SU-DHL-6 (cell line): ENCODE measurements around the gene HORMAD2.

Source experiments
- H2AFZ ChIP-seq: fragments of 200-600 bp; sonication (generic); 2 replicates; pipeline ENCODE4 v1.6.1; 2014; ENCODE audit warnings: low read depth, mild to moderate bottlenecking, moderate library complexity, mixed read lengths, antibody characterized with exemption, low read length; ENCODE audit not compliant: severe bottlenecking
- H3F3A ChIP-seq: fragments of 200-600 bp; shearing (Covaris generic); 2 replicates; pipeline ENCODE4 v1.6.0; 2016; ENCODE audit warnings: antibody characterized with exemption, mild to moderate bottlenecking; ENCODE audit not compliant: insufficient read depth
- H3K27ac ChIP-seq: fragments of 200-600 bp; sonication (generic); 2 replicates; pipeline ENCODE4 v1.5.1; 2016; ENCODE audit warnings: low read depth, mild to moderate bottlenecking, low read length, moderate library complexity, mixed read lengths
- H3K27me3 ChIP-seq: fragments of 200-600 bp; sonication (generic), shearing (Covaris generic); 2 replicates; pipeline ENCODE4 v1.6.0; 2014; ENCODE audit warnings: mild to moderate bottlenecking, low read length
- H3K36me3 ChIP-seq: fragments of 200-600 bp; sonication (generic); 2 replicates; pipeline ENCODE4 v1.6.1; 2014; ENCODE audit warnings: mild to moderate bottlenecking, low read length, mixed read lengths
- H3K4me2 ChIP-seq: fragments of 300-600, 200-600 bp; shearing (Covaris generic), sonication (generic); 2 replicates; pipeline ENCODE4 v1.6.0; 2014; ENCODE audit warnings: low read length, low read depth, mild to moderate bottlenecking; ENCODE audit not compliant: poor library complexity, severe bottlenecking
- H3K4me3 ChIP-seq: fragments of 200-600 bp; sonication (generic); 2 replicates; pipeline ENCODE4 v1.5.1; 2014; ENCODE audit warnings: antibody characterized with exemption, low read length, mild to moderate bottlenecking, mixed read lengths; ENCODE audit not compliant: insufficient read depth, poor library complexity, severe bottlenecking
- H3K79me2 ChIP-seq: fragments of 200-600 bp; sonication (generic); 2 replicates; pipeline ENCODE4 v1.6.1; 2014; ENCODE audit warnings: mild to moderate bottlenecking, low read length, moderate library complexity; ENCODE audit not compliant: insufficient read depth
- H3K9ac ChIP-seq: fragments of 200-600 bp; sonication (generic); 2 replicates; pipeline ENCODE4 v1.7.0; 2014; ENCODE audit warnings: mild to moderate bottlenecking, low read length
- H3K9me2 ChIP-seq: fragments of 200-600 bp; sonication (generic); replicated peaks from 2 replicates; pipeline ENCODE4 v1.6.1; 2014; ENCODE audit warnings: low read length; ENCODE audit not compliant: insufficient read depth
- H3K9me3 ChIP-seq: fragments of 200-600 bp; sonication (generic); 2 replicates; pipeline ENCODE4 v1.6.1; 2014; ENCODE audit warnings: low read length, mixed read lengths; ENCODE audit not compliant: insufficient read depth
- H4K20me1 ChIP-seq: fragments of 200-600 bp; sonication (generic); 2 replicates; pipeline ENCODE4 v1.6.1; 2014; ENCODE audit warnings: low read depth, mild to moderate bottlenecking, antibody characterized with exemption, low read length, moderate library complexity, mixed read lengths
- EZH2phosphoT487 ChIP-seq: fragments of 200-600 bp; sonication (generic), shearing (Covaris generic); conservative IDR thresholded peaks from 2 replicates; pipeline ENCODE4 v1.6.1; 2018; ENCODE audit warnings: mild to moderate bottlenecking, antibody characterized with exemption, low read length, moderate library complexity, mixed read lengths
- TF ChIP-seq, protein P1 (sequence below): fragments of 200-600 bp; sonication (generic); IDR thresholded peaks from one replicate; pipeline ENCODE4 v1.5.1; 2017; ENCODE audit warnings: antibody characterized with exemption, mild to moderate bottlenecking, low read length, moderate library complexity; ENCODE audit not compliant: insufficient read depth, poor library complexity, severe bottlenecking

Gene HORMAD2

DNA sequence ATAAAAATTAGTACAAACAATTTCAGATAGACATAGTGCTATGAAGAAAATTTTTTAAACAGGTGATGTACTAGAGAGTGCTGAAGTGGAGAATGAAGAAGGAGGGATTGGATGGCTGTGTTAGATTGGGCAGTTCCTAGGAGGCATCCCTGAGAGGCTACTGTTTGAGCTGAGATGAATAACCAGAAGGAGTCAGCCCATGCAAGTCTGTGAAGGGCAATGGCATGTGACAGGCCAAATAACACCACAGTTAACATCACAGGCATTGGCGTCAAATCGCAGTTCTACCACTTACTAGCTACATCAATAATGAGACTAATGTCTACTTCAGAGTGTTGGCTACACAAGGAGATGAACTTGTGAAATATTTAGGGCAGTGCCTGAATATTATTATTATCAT is 35.4 kb downstream of the HORMAD2 start:
- Histone ChIP-seq H4K20me1 (no peaks in the 10 kb centered on the region), H3K9me2 (no peaks in the 10 kb centered on the region), H3K4me2 (no peak overlapping the region), H3K27me3 (no peaks in the 10 kb centered on the region), H3F3A (no peaks in the 10 kb centered on the region), H3K27ac (no peak overlapping the region), H3K4me3 (no peak overlapping the region), H3K36me3 (no peaks in the 10 kb centered on the region), H3K9me3 (no peaks in the 10 kb centered on the region), H3K79me2 (no peaks in the 10 kb centered on the region), H3K9ac (no peak overlapping the region), H2AFZ (no peak overlapping the region)
- TF ChIP-seq, protein P1, sequence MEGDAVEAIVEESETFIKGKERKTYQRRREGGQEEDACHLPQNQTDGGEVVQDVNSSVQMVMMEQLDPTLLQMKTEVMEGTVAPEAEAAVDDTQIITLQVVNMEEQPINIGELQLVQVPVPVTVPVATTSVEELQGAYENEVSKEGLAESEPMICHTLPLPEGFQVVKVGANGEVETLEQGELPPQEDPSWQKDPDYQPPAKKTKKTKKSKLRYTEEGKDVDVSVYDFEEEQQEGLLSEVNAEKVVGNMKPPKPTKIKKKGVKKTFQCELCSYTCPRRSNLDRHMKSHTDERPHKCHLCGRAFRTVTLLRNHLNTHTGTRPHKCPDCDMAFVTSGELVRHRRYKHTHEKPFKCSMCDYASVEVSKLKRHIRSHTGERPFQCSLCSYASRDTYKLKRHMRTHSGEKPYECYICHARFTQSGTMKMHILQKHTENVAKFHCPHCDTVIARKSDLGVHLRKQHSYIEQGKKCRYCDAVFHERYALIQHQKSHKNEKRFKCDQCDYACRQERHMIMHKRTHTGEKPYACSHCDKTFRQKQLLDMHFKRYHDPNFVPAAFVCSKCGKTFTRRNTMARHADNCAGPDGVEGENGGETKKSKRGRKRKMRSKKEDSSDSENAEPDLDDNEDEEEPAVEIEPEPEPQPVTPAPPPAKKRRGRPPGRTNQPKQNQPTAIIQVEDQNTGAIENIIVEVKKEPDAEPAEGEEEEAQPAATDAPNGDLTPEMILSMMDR: no peak

DNA sequence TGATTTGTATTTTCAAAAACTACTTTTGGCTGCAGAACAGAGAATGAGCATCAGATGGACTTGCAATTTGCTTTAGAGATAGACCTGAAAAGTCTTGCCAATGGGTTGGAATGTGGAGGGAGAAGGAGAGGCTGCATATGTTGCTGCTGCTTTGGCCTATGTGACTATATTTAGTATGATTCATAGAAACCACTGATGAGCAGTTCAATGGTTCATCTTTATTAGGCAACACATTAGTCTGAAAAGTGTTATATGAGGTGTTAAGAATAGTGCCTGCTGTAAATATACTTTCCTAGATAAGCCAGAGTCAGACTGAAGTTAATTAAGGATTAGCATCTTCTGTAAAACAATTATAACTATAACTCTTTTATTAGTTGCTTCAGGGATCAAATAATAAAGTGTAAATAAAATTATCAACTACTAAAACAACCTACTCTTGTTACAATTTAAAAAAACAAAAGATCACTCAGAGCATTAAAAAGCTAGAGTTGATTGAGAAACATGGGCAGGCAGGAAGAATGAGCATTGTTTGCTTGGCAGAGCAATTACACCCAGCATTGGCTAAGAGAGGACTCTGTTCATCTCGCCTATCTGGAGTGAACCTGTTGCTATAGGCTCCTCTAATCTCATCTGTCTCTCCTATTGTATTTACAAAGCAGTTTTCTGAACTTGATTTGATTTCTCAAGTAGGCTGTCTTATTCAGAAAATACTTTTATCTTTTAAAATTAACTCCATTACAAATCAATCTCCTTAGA is 36.3 kb downstream of the HORMAD2 start:
- no peaks in the 10 kb centered on the region for H3K9me2 ChIP-seq
- no peaks in the 10 kb centered on the region for H3K79me2 ChIP-seq
- H2AFZ ChIP-seq: no peak overlapping the region
- H3F3A ChIP-seq: no peaks in the 10 kb centered on the region
- no peak overlapping the region for H3K27ac ChIP-seq
- H3K9ac ChIP-seq: no peak overlapping the region
- TF ChIP-seq, protein P1: no peak
- no peak for TF ChIP-seq EZH2phosphoT487
- H3K27me3 ChIP-seq: no peaks in the 10 kb centered on the region
- H4K20me1 ChIP-seq: no peaks in the 10 kb centered on the region
- no peaks in the 10 kb centered on the region for H3K36me3 ChIP-seq
- no peak overlapping the region for H3K4me3 ChIP-seq
- no peak overlapping the region for H3K4me2 ChIP-seq
- H3K9me3 ChIP-seq: no peaks in the 10 kb centered on the region

DNA sequence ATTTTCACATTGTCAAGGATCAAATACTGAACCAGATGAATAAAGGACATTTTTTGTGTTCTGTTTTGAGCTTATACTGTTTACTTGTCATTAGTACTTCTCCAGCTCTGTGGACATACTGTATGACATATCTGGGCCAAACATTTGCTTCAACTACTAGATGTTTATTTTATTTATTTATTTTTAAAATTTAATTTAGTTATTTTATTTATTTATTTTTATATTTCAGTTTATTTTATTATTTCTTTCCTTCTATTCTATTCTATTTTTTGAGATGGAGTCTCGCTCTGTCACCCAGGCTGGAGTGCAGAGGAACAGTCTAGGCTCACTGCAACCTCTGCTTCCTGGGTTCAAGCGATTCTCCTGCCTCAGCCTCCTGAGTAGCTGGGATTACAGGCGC is 37.0 kb downstream of the HORMAD2 start:
- Histone ChIP-seq H2AFZ (no peak overlapping the region), H3F3A (no peaks in the 10 kb centered on the region), H3K9ac (no peak overlapping the region), H3K27me3 (no peaks in the 10 kb centered on the region), H3K4me2 (no peak overlapping the region), H3K79me2 (no peaks in the 10 kb centered on the region), H3K27ac (no peak overlapping the region), H3K9me2 (no peaks in the 10 kb centered on the region), H3K36me3 (no peaks in the 10 kb centered on the region), H3K4me3 (no peak overlapping the region), H3K9me3 (no peaks in the 10 kb centered on the region), H4K20me1 (no peaks in the 10 kb centered on the region)
- TF ChIP-seq EZH2phosphoT487: no peak
- TF ChIP-seq, protein P1: no peak
